T-cell (primary cell): ENCODE measurements around the gene RPTOR. TPM values are rescaled to one million over a fixed set of nuclear protein-coding genes. Genes with fewer than 3 reads are reported as not detected.

ENCODE experiments used
- ATAC-seq, 4 experiments: fragments of 200-7000 bp in 3 of 4; fragments of 150-1000 bp in 1 of 4; cut with Tn5 transposase; replicated peaks in 1 of 4; 1 replicate in 3 of 4; 2 replicates in 1 of 4; pipeline ENCODE4 v1.10.0; 2021; ENCODE audit warnings: moderate library complexity in 3 of 4, mild to moderate bottlenecking in 2 of 4, moderate number of reproducible peaks in 1 of 4
- CTCF ChIA-PET, 2 donors: fragments of 300-600 bp; sonication (Branson Sonifier 250); formaldehyde crosslinking; loops; one replicate each; lab custom pipeline; 2022; ENCODE audit warnings: antibody characterized with exemption in 2 of 2; lab: Charles Lee
- POLR2A ChIA-PET, 2 donors: fragments of 300-600 bp; sonication (Branson Sonifier 250); formaldehyde crosslinking; loops; one replicate each; lab custom pipeline; 2022; ENCODE audit warnings: antibody characterized with exemption in 2 of 2; lab: Charles Lee
- DNase-seq, 35 experiments: peaks; one replicate each; pipeline versions ENCODE4 v3.0.0 to v3.0.0-alpha.2; 2013 to 2023
- H3K27ac ChIP-seq: one replicate; pipeline ENCODE4 v1.5.1; 2013; ENCODE audit warnings: low read length
- H3K27me3 ChIP-seq, 2 experiments: replicated peaks in 1 of 2; 1 replicate in 1 of 2; 2 replicates in 1 of 2; pipeline versions ENCODE4 v1.6.1 to v1.7.0; 2013; ENCODE audit warnings: low read length in 1 of 2, mixed read lengths in 1 of 2; ENCODE audit not compliant: control insufficient read depth in 2 of 2, insufficient read depth in 2 of 2; ENCODE audit errors: extremely low read depth in 1 of 2
- H3K36me3 ChIP-seq, 2 donors: 1 replicate in 1 of 2; 2 replicates in 1 of 2; pipeline versions ENCODE4 v1.6.1 to v1.7.0; 2013; ENCODE audit warnings: low read length in 1 of 2; ENCODE audit not compliant: control insufficient read depth in 2 of 2, insufficient read depth in 1 of 2; ENCODE audit errors: extremely low read depth in 1 of 2
- H3K4me1 ChIP-seq, 2 experiments: 1 replicate in 1 of 2; 2 replicates in 1 of 2; pipeline versions ENCODE4 v1.6.1 to v1.7.0; 2013; ENCODE audit warnings: low read length in 2 of 2, mixed read lengths in 1 of 2; ENCODE audit not compliant: insufficient read depth in 2 of 2, control insufficient read depth in 1 of 2; ENCODE audit errors: extremely low read depth in 1 of 2
- H3K4me3 ChIP-seq, 2 donors: 1 replicate in 1 of 2; 2 replicates in 1 of 2; pipeline versions ENCODE4 v1.5.1 to v1.7.0; 2013; ENCODE audit warnings: mild to moderate bottlenecking in 2 of 2, low read length in 1 of 2, moderate library complexity in 1 of 2; ENCODE audit not compliant: control insufficient read depth in 1 of 2; ENCODE audit errors: extremely low read depth in 1 of 2
- H3K9me3 ChIP-seq: 2 replicates; pipeline ENCODE4 v1.7.0; 2013
- H3K27ac Mint-ChIP-seq, 2 donors: one replicate each; pipeline ENCODE4 v1.8.0; 2020 to 2021; ENCODE audit warnings: mild to moderate bottlenecking in 2 of 2, mixed read lengths in 2 of 2
- H3K27me3 Mint-ChIP-seq, 2 donors: one replicate each; pipeline ENCODE4 v1.8.0; 2021 to 2022; ENCODE audit warnings: mixed read lengths in 2 of 2
- H3K36me3 Mint-ChIP-seq: one replicate; pipeline ENCODE4 v1.8.0; 2021; ENCODE audit warnings: mixed read lengths
- H3K4me1 Mint-ChIP-seq, 3 donors: one replicate each; pipeline ENCODE4 v1.8.0; 2020 to 2022; ENCODE audit warnings: mixed read lengths in 3 of 3, mild to moderate bottlenecking in 1 of 3
- H3K4me3 Mint-ChIP-seq, 3 donors: one replicate each; pipeline ENCODE4 v1.8.0; 2020 to 2022; ENCODE audit warnings: mild to moderate bottlenecking in 3 of 3, mixed read lengths in 3 of 3, moderate library complexity in 3 of 3
- H3K9me3 Mint-ChIP-seq, 3 donors: one replicate each; pipeline ENCODE4 v1.8.0; 2020 to 2022; ENCODE audit warnings: mixed read lengths in 3 of 3
- WGBS: methylation state at CpG from one replicate; pipeline ENCODE4 v1.1.5; 2013; ENCODE audit warnings: missing lambda C conversion rate; ENCODE audit not compliant: insufficient coverage; 5-methylcytosine and 5-hydroxymethylcytosine counted together
- total RNA-seq, 35 experiments: library from RNA in 6 of 35; stranded (reverse) in 6 of 35; fragments of 120-200 nt in 1 of 35; gene quantifications; one replicate each; pipeline versions ENCODE4 v1.2.1 to v1.2.4 and lab custom pipeline; 2013 to 2026

The RPTOR gene
- total RNA-seq, 5 donors from 2014 or later (not counting 1 experiment from before 2014, with no cell fraction given), result 59.4 to 76.8 (median 71.4) TPM

DNA sequence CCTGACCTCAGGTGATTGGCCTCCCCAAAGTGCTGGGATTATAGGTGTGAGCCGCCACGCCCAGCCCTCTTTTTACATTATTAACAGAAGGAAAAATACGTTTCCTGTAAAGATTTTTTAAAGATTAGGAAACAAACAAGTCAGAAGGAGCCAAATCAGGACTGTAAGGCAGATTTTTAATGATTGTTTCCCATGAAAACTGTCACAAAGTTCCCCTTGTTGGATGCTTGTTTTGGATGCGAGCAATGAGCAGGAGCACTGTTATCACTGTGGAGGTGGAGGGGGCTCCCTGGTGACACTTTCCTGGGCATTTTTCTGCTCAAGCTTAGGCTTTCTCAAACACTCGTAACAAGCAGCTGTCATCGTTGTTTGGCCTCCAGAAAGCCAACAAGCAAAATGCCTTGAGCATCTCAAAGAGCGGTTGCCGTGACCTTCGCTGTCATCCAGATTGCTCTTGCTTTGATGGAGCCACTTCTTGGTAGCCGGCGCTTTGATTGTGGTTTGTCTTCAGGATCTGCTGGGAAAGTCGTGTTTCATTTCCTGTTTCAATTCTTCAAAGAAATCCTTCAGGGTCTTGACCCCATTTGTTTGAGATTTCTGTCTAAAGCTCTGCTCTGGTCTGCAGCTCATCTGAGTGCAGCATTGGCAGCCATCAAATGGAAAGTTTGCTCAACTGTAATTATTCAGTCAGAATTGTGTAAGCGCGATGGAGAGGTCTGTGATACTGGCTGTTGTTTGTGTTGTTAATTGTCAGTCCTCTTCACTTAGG lies 128.7 kb downstream of the RPTOR start:
- no peak overlapping the region for H3K27ac ChIP-seq
- ATAC-seq (peak; percentile 34 to 62 (median 40)), DNase-seq (peak in 1 of 35 experiments; percentile 27)
- H3K4me1 ChIP-seq, result peaks cover 20 to 34% of the 10 kb centered on the region in 2 experiments
- Mint-ChIP-seq H3K4me1 (peaks cover 55 to 77% (median 69%) of the 10 kb centered on the region in 3 donors), H3K27ac (peak overlapping the region; percentile 65 to 70), H3K27me3 (no peaks in the 10 kb centered on the region), H3K36me3 (peaks cover 16% of the 10 kb centered on the region), H3K4me3 (peak overlapping the region; percentile 26 to 58 (median 39)), H3K9me3 (no peaks in the 10 kb centered on the region)
- ChIA-PET CTCF (no interaction called here), POLR2A (no interaction called here)
- no peaks in the 10 kb centered on the region for H3K36me3 ChIP-seq
- H3K4me3 ChIP-seq, result no peak overlapping the region
- no peaks in the 10 kb centered on the region for H3K27me3 ChIP-seq
- WGBS, result 57% methylated on average over 11 of the region's 14 CpGs
- no peaks in the 10 kb centered on the region for H3K9me3 ChIP-seq

DNA sequence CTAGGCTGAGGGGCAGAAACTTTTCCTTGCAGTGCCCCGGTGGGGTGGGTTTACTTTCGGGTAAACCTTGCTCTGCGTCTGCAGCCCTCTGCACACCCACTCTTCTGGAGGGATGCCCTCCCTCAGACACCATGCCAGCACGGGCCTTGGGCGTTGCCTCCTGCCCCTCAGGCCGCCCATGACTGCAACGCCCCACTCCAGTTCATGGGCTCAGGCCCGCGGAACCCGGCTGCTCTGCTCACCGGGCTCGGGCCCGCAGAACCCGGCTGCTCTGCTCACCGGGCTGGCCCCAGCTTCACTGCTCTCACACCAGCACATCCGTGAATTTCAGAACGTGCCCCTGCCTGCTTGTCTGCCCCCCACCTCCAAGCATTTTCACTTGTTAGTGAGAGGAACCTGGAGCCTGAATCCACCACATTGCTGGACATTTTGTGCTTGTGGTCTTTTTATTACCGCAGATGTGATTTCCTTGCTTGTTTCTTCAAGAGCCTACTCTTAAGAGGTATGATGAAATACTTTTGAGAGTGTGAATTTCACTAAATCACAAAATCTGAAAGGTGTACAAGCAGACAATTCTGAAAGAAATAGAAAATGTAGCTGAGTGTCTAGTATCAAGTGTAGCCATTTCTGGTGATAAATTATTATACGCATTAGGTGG lies 130.9 kb downstream of the RPTOR start:
- H3K27ac Mint-ChIP-seq, result peak overlapping the region in 1 of 2 donors; percentile 15
- no peaks in the 10 kb centered on the region for H3K9me3 Mint-ChIP-seq
- H3K27me3 Mint-ChIP-seq, result no peaks in the 10 kb centered on the region
- ChIA-PET CTCF (no interaction called here), POLR2A (no interaction called here)
- Histone ChIP-seq H3K4me1 (peaks cover 23 to 38% of the 10 kb centered on the region in 2 experiments), H3K27me3 (no peaks in the 10 kb centered on the region), H3K9me3 (no peaks in the 10 kb centered on the region), H3K27ac (no peak overlapping the region), H3K4me3 (no peak overlapping the region), H3K36me3 (no peaks in the 10 kb centered on the region)
- DNase-seq (no peak), ATAC-seq (no peak)
- no peak overlapping the region for H3K4me3 Mint-ChIP-seq
- peaks cover 12% of the 10 kb centered on the region for H3K36me3 Mint-ChIP-seq
- H3K4me1 Mint-ChIP-seq, result peaks cover 60 to 77% (median 72%) of the 10 kb centered on the region in 3 donors
- 94% methylated on average over 12 of the region's 19 CpGs for WGBS

DNA sequence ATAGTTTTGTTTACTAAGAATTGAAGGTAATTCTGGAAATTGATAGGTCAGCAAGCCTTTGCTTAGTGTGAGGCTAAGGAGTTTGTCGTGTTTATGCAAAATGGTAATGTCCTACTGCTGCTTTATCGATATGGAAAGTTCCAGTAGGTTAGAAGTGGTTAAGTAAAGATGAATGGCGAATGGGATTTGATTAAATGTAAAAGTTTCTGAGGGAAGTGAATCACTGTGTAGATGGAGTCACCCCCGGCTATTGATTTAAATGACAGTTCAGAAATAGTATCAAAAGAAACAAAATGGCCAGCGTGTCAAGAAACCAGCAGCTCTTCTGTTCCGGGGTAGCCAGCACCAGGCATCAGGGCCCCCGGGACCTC lies 131.4 kb downstream of the RPTOR start:
- Mint-ChIP-seq H3K4me1 (peaks cover 56 to 73% (median 67%) of the 10 kb centered on the region in 3 donors), H3K27ac (peak overlapping the region in 1 of 2 donors; percentile 15), H3K4me3 (no peak overlapping the region), H3K27me3 (no peaks in the 10 kb centered on the region), H3K9me3 (no peaks in the 10 kb centered on the region), H3K36me3 (peaks cover 10% of the 10 kb centered on the region)
- ChIA-PET POLR2A (no interaction called here), CTCF (no interaction called here)
- DNase-seq (no peak), ATAC-seq (no peak)
- Histone ChIP-seq H3K36me3 (no peaks in the 10 kb centered on the region), H3K4me3 (no peak overlapping the region), H3K27me3 (no peaks in the 10 kb centered on the region), H3K9me3 (no peaks in the 10 kb centered on the region), H3K4me1 (peaks cover 23 to 35% of the 10 kb centered on the region in 2 experiments), H3K27ac (no peak overlapping the region)
- 90% methylated on average over 7 of the region's 7 CpGs for WGBS

DNA sequence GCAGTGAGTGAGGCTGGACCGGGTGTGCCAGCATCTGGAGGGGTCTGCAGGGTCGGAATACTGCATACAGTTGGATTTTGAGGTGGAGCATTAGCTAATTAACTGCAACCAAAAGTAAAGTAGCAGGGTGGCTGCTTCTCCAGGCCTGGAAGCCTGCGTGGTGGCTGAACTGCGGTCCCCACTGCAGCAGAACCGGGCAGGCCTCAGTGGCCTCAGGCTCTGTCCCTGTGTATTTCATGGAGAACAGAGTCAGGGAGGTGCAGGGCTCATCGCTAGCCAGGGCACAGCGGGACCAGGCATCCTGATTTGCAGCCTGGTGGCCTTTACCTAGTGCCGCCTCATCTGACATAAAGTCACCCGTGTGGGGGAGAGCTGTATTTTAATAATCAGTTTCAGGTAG lies 131.9 kb downstream of the RPTOR start:
- H3K36me3 ChIP-seq, result no peaks in the 10 kb centered on the region
- H3K27ac ChIP-seq, result no peak overlapping the region
- no peak overlapping the region for H3K4me3 ChIP-seq
- CTCF ChIA-PET, result interaction anchor here in 1 of 2 donors (0.6 kb wide), 1 partner anchor 91 kb away, joined by 6 read pairs; no protein-coding TSS in a partner anchor
- Mint-ChIP-seq H3K27ac (no peak overlapping the region), H3K4me3 (no peak overlapping the region), H3K36me3 (peaks cover 6% of the 10 kb centered on the region), H3K27me3 (no peaks in the 10 kb centered on the region), H3K4me1 (peaks cover 55 to 70% (median 62%) of the 10 kb centered on the region in 3 donors), H3K9me3 (no peaks in the 10 kb centered on the region)
- DNase-seq (no peak), ATAC-seq (no peak)
- POLR2A ChIA-PET, result no interaction called here
- H3K4me1 ChIP-seq, result peaks cover 23 to 35% of the 10 kb centered on the region in 2 experiments
- H3K27me3 ChIP-seq, result no peaks in the 10 kb centered on the region
- WGBS, result 89% methylated on average over 6 of the region's 9 CpGs
- no peaks in the 10 kb centered on the region for H3K9me3 ChIP-seq

DNA sequence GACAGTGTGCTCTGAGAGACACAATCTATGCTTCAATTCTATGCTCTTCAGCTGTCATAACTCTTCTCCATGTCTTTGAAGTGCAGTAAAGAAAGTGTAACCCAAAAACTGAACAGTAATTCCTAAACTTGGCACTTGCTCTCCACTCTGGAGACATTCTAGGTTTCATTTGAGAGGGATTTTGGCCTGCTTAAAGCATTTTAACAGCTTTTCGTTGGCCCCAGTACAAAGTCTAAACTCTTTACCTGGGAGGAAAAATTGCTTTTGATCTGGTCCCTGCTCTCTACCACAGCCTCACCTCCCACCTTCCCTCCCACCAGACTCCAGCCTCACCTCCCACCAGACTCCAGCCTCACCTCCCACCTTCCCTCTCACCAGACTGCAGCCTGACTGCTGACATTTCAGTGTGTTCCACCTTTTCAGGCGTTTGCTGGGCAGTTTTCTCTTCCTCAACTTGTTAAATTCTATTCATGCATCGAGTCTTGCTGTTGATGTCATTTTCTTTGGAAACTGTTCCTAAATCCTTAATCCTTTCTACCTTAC lies 132.6 kb downstream of the RPTOR start:
- Histone ChIP-seq H3K4me3 (no peak overlapping the region), H3K4me1 (peaks cover 23 to 35% of the 10 kb centered on the region in 2 experiments), H3K27ac (no peak overlapping the region), H3K9me3 (no peaks in the 10 kb centered on the region), H3K36me3 (no peaks in the 10 kb centered on the region), H3K27me3 (no peaks in the 10 kb centered on the region)
- ATAC-seq (no peak), DNase-seq (no peak)
- Mint-ChIP-seq H3K36me3 (peaks cover 6% of the 10 kb centered on the region), H3K27ac (peak overlapping the region; percentile 12 to 16), H3K4me1 (peaks cover 58 to 69% (median 62%) of the 10 kb centered on the region in 3 donors), H3K4me3 (peak overlapping the region in 1 of 3 donors; percentile 74), H3K27me3 (no peaks in the 10 kb centered on the region), H3K9me3 (no peaks in the 10 kb centered on the region)
- 87% methylated on average over 2 of the region's 3 CpGs for WGBS
- ChIA-PET POLR2A (no interaction called here), CTCF (interaction anchor here in 1 of 2 donors (0.6 kb wide), 1 partner anchor 92 kb away, joined by 6 read pairs; no protein-coding TSS in a partner anchor)

DNA sequence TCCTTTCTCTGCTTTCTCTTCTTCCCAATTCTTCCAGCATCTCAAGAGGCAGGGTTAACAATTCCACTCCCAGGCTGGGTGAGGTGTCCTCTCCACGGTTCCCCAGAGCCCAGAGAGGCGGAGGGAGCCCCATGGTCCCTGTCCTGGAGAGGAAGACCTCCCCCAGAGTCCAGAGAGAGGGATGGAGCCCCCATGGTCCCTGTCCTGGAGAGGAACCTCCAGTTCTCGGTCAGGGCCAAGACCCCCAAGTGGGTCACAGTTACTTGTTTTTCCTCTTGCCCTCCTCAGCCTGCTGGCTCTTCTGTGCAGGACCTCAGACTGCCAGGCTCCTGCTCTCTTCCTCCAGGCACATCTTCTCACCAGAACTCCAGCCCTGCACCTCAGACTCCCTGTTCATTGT lies 135.2 kb downstream of the RPTOR start:
- Histone ChIP-seq H3K4me3 (no peak overlapping the region), H3K36me3 (peaks cover 0 to 2% of the 10 kb centered on the region in 2 donors), H3K4me1 (peaks cover 16 to 21% of the 10 kb centered on the region in 2 experiments), H3K27me3 (no peaks in the 10 kb centered on the region), H3K27ac (no peak overlapping the region), H3K9me3 (no peaks in the 10 kb centered on the region)
- peak overlapping the region; percentile 89 for H3K27ac Mint-ChIP-seq
- H3K36me3 Mint-ChIP-seq, result peaks cover 17% of the 10 kb centered on the region
- peak overlapping the region in 1 of 3 donors; percentile 74 for H3K4me3 Mint-ChIP-seq
- CTCF ChIA-PET, result no interaction called here
- ATAC-seq (no peak), DNase-seq (no peak)
- no peaks in the 10 kb centered on the region for H3K27me3 Mint-ChIP-seq
- H3K9me3 Mint-ChIP-seq, result no peaks in the 10 kb centered on the region
- POLR2A ChIA-PET, result no interaction called here
- 90% methylated on average over 2 of the region's 3 CpGs for WGBS
- H3K4me1 Mint-ChIP-seq, result peaks cover 45 to 53% (median 52%) of the 10 kb centered on the region in 3 donors
